UCSD-AML1 (cell line): ENCODE data around the gene SHOC1.
"Not testable (repeated sequence)": the region's sequence is repeated elsewhere in the genome, so short reads cannot be mapped to it uniquely, and the experiment has no call there.

Experiments
- DNase-seq: peaks from one replicate; lab custom pipeline; 2025; ENCODE audit not compliant: unreplicated experiment; lab: John Stamatoyannopoulos, UW

Gene SHOC1

GRCh38 chr9:111805830-111806241, 11.1 kb upstream of the SHOC1 start:
- no peak for DNase-seq

- DNase-seq = no peak
Observed at GRCh38 chr9:111805262-111805661, 10.5 kb upstream of the SHOC1 start.

GRCh38 chr9:111804636-111805035, 9.9 kb upstream of the SHOC1 start:
- DNase-seq = no peak

- no peak for DNase-seq
Observed at GRCh38 chr9:111803924-111804323, 9.2 kb upstream of the SHOC1 start.

GRCh38 chr9:111799915-111800526, 5.3 kb upstream of the SHOC1 start:
- no peak for DNase-seq

- no peak for DNase-seq
Observed at GRCh38 chr9:111799506-111799905, 4.8 kb upstream of the SHOC1 start.

GRCh38 chr9:111798786-111799185, 4.0 kb upstream of the SHOC1 start:
- no peak for DNase-seq

- DNase-seq = no peak
Observed at GRCh38 chr9:111795557-111795839, 761 bp upstream of the SHOC1 start.

- DNase-seq = not testable (repeated sequence)
Observed at GRCh38 chr9:111791821-111792220, 2.9 kb downstream of the SHOC1 start.

- no peak for DNase-seq
Observed at GRCh38 chr9:111789881-111790280, 4.9 kb downstream of the SHOC1 start.

GRCh38 chr9:111783857-111784256, 10.9 kb downstream of the SHOC1 start:
- DNase-seq = no peak

- no peak for DNase-seq
Observed at GRCh38 chr9:111783424-111783823, 11.3 kb downstream of the SHOC1 start.

- DNase-seq = no peak
Observed at GRCh38 chr9:111766066-111766465, 28.7 kb downstream of the SHOC1 start.

- no peak for DNase-seq
Observed at GRCh38 chr9:111762556-111762955, 32.2 kb downstream of the SHOC1 start.

GRCh38 chr9:111759762-111760639, 34.7 kb downstream of the SHOC1 start:
- DNase-seq = no peak

- DNase-seq = no peak
Observed at GRCh38 chr9:111754800-111755199, 39.9 kb downstream of the SHOC1 start.

GRCh38 chr9:111752455-111752854, 42.3 kb downstream of the SHOC1 start:
- DNase-seq = no peak
